GM12892 (cell line): ENCODE data around the gene NES.

Experiments used
- POLR2A ChIP-seq: IDR thresholded peaks from 2 replicates; pipeline ENCODE4 v1.6.1; 2011; ENCODE audit warnings: low read depth, low read length, control low read depth
- TAF1 ChIP-seq: IDR thresholded peaks from 2 replicates; pipeline ENCODE4 v1.6.1; 2011; ENCODE audit warnings: low read depth, mild to moderate bottlenecking, control low read depth, low read length, borderline replicate concordance

DNA sequence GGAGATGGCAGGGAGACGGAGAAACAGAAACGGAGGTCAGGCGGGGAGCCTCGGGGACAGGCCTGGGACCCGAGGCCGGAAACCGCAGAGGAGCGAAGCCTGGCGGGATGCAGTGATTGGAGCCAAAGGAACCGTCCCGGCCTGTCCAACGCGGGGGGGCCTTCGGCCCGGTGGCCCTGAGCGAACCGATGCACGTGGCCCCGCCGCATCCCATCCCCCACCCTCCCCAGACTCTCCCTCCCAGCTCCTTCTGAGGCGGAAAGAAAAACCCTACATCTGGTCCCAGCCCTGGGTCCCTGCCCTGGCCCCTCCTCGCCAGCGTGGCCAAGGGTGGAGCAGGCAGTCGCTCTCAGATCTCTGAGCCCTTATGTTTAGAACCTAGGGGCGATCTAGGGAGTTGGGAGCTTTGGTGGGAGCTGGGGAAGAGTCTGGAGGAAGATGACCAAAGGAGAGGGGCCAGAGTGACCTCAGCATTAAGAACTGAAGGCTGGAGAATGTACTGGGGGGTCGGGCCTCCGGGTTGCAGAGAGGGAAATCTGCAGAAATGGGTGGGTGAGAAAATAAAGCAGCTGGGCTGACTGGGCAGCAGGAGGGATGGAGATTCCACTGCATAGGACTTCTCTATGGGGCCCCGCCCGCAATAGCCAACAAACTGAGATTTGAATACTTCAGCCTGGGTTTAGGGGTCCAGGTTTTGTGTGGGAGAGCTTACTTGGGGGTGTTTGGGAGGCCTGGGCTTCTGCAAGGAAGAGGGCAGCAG is 29.6 kb upstream of the NES start:
- TF ChIP-seq TAF1 = no peak
- no peak for TF ChIP-seq POLR2A
